ENCODE results near the gene TOPAZ1. TPM values are rescaled to one million over a fixed set of nuclear protein-coding genes. Genes with fewer than 3 reads are reported as not detected.

The TOPAZ1 gene
- total and polyA plus RNA-seq, 2 of the 8 experiments (the other 6 are each of a cell fraction or from before 2014, with no cell fraction given): not detected

- Histone ChIP-seq H4K8ac (ENCODE audit: extremely low read depth, insufficient read depth, low read length) (no peak overlapping the region), H2BK5ac (ENCODE audit: low read depth, low read length) (no peak overlapping the region), H3K27ac (ENCODE audit: low read depth, low read length) (no peak overlapping the region), H3K23me2 (ENCODE audit: low read depth, low read length) (no peaks in the 10 kb centered on the region; the same call in 1 of the 2 replicates), H4K91ac (replicated peaks; ENCODE audit: insufficient read length, low read length) (no peak overlapping the region), H3K18ac (ENCODE audit: extremely low read depth, low read length) (no peak overlapping the region), H2AFZ (ENCODE audit: low read length) (no peak overlapping the region), H3K79me2 (ENCODE audit: control insufficient read depth in 1 of 2, insufficient read depth in 2 of 2, low read length in 2 of 2) (no peaks in the 10 kb centered on the region), H3K4me2 (ENCODE audit: insufficient read depth in 1 of 2, low read depth in 2 of 2, low read length in 2 of 2) (no peak overlapping the region), H3K27me3 (replicated peaks in 1 of 4; ENCODE audit: control insufficient read depth in 3 of 4, extremely low read depth in 1 of 4, insufficient read depth in 3 of 4, low read length in 3 of 4) (no peaks in the 10 kb centered on the region), H3K4ac (replicated peaks; ENCODE audit: insufficient read length, low read depth, low read length) (no peak overlapping the region), H3K56ac (replicated peaks; ENCODE audit: insufficient read length, low read depth, low read length) (no peak overlapping the region), H2BK15ac (ENCODE audit: low read length) (no peak overlapping the region), H4K20me1 (replicated peaks in 1 of 2; ENCODE audit: control insufficient read depth in 1 of 2, insufficient read depth in 2 of 2, low read length in 2 of 2) (no peaks in the 10 kb centered on the region), H3K9me3 (ENCODE audit: insufficient read depth in 2 of 2, low read depth in 1 of 2, low read length in 1 of 2) (no peaks in the 10 kb centered on the region; a peak in 1 of 4 replicates), H3K4me3 (ENCODE audit: extremely low read depth in 1 of 4, insufficient read depth in 2 of 4, low read depth in 3 of 4, low read length in 4 of 4) (no peak overlapping the region), H3K14ac (ENCODE audit: insufficient read length) (no peak overlapping the region), H4K5ac (ENCODE audit: insufficient read length, low read depth, low read length) (no peak overlapping the region), H2BK12ac (ENCODE audit: low read depth, low read length) (no peak overlapping the region), H2BK20ac (ENCODE audit: low read length) (no peak overlapping the region), H2AK5ac (ENCODE audit: low read depth, low read length) (no peak overlapping the region), H3K79me1 (ENCODE audit: low read depth, low read length) (no peaks in the 10 kb centered on the region), H3K4me1 (replicated peaks in 1 of 4; ENCODE audit: control insufficient read depth in 3 of 4, insufficient read depth in 4 of 4, low read length in 3 of 4) (no peaks in the 10 kb centered on the region; a peak in 1 of 7 replicates), H2BK120ac (replicated peaks; ENCODE audit: low read depth, low read length) (no peak overlapping the region), H3K36me3 (ENCODE audit: control insufficient read depth in 2 of 4, insufficient read depth in 4 of 4, low read length in 3 of 4) (no peaks in the 10 kb centered on the region), H3K23ac (ENCODE audit: insufficient read length) (no peak overlapping the region), H3K9ac (replicated peaks in 1 of 4; ENCODE audit: extremely low read depth in 1 of 4, low read depth in 3 of 4, low read length in 3 of 4) (no peak overlapping the region)
- no peak for TF ChIP-seq CBX5 (IDR thresholded peaks at IDR 0.05; ENCODE audit: low read depth, low read length)
- TF ChIP-seq SRF (IDR thresholded peaks at IDR 0.05; ENCODE audit: low read depth, low read length): no peak
- no peak for TF ChIP-seq KDM5A (IDR thresholded peaks at IDR 0.05; ENCODE audit: low read length)
- DNase-seq (ENCODE audit: low read depth in 1 of 2, low spot score in 2 of 2) (no peak), FAIRE-seq (no peak)
- 88% methylated on average over 1 of the region's 1 CpG; no CpG with 5 or more reads in 1 of the 2 experiments for WGBS, 2 experiments (ENCODE audit: extremely low coverage in 1 of 2, insufficient coverage in 1 of 2, insufficient read length in 1 of 2, insufficient replicate concordance in 2 of 2, low coverage in 1 of 2, low lambda C conversion rate in 2 of 2, missing lambda C conversion rate in 1 of 2)
- CTCF ChIA-PET (ENCODE audit: partially characterized antibody): no interaction called here
- POLR2A ChIA-PET (ENCODE audit: partially characterized antibody): no interaction called here
Observed at GRCh38 chr3:44240061-44240460, 1.6 kb upstream of the TOPAZ1 start.

Measured in H1 (cell line).